ACC112 (cell line): ENCODE results near the gene PTPRE.

ENCODE experiments used
- H2AFZ ChIP-seq: fragments of 200-600 bp; sonication (generic); one replicate; pipeline ENCODE4 v1.6.0; 2017; ENCODE audit warnings: antibody characterized with exemption, low read length; ENCODE audit not compliant: unreplicated experiment
- H3K27ac ChIP-seq: fragments of 200-600 bp; sonication (generic); 2 replicates; pipeline ENCODE4 v1.5.1; 2014; ENCODE audit warnings: low read depth, mild to moderate bottlenecking, antibody characterized with exemption, low read length, moderate library complexity
- H3K27me3 ChIP-seq: fragments of 200-600 bp; sonication (generic); 2 replicates; pipeline ENCODE4 v1.6.1; 2014; ENCODE audit warnings: mild to moderate bottlenecking, antibody characterized with exemption, low read length, moderate library complexity, mixed read lengths; ENCODE audit not compliant: insufficient read depth
- H3K36me3 ChIP-seq: fragments of 200-600 bp; sonication (generic); 2 replicates; pipeline ENCODE4 v1.6.1; 2016; ENCODE audit warnings: mild to moderate bottlenecking, antibody characterized with exemption, low read length, moderate library complexity, mixed read lengths; ENCODE audit not compliant: insufficient read depth
- H3K4me1 ChIP-seq: fragments of 200-600 bp; sonication (generic); one replicate; pipeline ENCODE4 v1.6.1; 2016; ENCODE audit warnings: low read length, mixed read lengths; ENCODE audit not compliant: insufficient read depth, unreplicated experiment, control insufficient read depth
- H3K4me3 ChIP-seq: fragments of 200-600 bp; sonication (generic); 2 replicates; pipeline ENCODE4 v1.5.1; 2014; ENCODE audit warnings: mild to moderate bottlenecking, low read depth, low read length
- H3K79me2 ChIP-seq: fragments of 200-600 bp; sonication (generic); one replicate; pipeline ENCODE4 v1.6.0; 2016; ENCODE audit warnings: low read length; ENCODE audit not compliant: control insufficient read depth, unreplicated experiment, insufficient read depth

Gene PTPRE

DNA sequence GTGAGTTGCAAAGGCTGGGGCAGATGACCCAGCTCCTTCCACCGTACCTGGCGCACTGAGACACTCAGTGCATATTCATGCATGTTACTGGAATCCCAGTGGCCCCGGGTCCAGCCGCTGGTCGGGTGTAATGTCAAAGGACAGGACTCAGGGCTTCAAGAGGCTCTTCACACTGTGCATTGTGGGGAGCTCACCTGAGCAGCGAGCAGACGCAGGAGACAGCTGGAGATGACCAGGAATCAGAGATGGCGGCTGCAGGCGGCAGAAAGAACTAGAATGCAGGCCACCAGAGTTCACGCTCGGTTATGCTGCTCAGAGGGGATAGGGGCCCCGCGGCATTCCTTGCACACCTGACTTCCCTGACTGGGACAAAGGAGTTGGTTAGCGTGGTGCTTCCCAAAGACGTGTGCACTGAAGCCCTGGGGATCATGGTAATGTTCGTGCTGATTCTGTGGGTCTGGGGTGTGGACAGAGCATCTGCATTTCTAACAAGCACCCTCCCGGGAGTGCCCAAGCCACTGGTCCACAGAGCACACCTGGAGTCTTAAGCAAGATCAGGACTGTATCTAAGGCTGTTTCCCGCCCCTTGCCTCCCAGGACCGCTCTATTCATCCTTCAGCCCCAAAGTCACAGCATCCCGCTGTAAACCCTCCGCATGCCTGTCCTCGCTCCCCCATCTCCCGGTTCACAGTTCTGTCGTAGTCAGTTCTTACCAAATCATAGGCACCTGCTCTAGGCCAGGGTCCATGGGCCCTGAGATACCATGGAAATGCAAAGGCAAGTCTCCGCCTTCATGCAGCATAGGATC, 148.4 kb downstream of the PTPRE start:
- Histone ChIP-seq H3K27ac (no peak overlapping the region), H2AFZ (no peak overlapping the region), H3K36me3 (no peaks in the 10 kb centered on the region), H3K27me3 (no peaks in the 10 kb centered on the region), H3K79me2 (no peaks in the 10 kb centered on the region), H3K4me1 (peaks cover 4% of the 10 kb centered on the region), H3K4me3 (no peak overlapping the region)

DNA sequence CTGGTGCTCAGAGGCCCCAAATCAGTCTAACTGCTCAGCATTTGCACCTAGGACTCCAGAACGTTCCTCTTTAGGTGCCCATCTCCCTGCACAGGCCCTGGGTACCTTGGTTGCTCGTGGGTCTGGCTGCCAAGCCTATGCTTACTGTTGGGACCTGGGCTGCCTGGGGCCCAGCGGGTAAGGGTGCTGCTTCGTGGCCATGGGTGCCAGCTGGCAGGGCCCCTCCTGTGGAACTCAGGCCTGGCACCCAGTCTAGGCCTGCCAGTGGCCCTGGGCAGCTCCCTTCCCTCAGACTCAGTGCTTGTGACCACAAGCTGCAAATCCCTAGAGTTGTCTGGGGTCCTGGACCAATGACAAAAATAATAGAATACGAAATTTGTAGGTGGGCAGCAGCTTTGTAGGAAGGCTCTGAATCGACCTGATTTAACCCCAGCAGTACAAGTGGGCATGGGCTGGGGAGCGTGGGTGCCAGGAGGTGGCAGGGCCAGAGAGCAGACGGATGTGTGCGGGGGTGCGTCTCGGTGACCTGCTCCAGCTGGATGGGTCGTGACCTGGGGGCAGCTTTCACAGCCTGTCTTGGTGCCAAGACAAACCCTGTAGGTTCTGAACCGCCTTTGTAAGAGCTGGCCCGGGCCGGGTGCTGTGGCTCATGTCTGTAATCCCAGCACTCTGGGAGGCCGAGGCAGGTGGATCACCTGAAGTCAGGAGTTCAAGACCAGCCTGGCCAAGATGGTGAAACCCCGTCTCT, 149.6 kb downstream of the PTPRE start:
- no peak overlapping the region for H2AFZ ChIP-seq
- H3K79me2 ChIP-seq, result no peaks in the 10 kb centered on the region
- no peak overlapping the region for H3K4me3 ChIP-seq
- no peaks in the 10 kb centered on the region for H3K27me3 ChIP-seq
- no peak overlapping the region for H3K27ac ChIP-seq
- no peaks in the 10 kb centered on the region for H3K4me1 ChIP-seq
- H3K36me3 ChIP-seq, result no peaks in the 10 kb centered on the region

DNA sequence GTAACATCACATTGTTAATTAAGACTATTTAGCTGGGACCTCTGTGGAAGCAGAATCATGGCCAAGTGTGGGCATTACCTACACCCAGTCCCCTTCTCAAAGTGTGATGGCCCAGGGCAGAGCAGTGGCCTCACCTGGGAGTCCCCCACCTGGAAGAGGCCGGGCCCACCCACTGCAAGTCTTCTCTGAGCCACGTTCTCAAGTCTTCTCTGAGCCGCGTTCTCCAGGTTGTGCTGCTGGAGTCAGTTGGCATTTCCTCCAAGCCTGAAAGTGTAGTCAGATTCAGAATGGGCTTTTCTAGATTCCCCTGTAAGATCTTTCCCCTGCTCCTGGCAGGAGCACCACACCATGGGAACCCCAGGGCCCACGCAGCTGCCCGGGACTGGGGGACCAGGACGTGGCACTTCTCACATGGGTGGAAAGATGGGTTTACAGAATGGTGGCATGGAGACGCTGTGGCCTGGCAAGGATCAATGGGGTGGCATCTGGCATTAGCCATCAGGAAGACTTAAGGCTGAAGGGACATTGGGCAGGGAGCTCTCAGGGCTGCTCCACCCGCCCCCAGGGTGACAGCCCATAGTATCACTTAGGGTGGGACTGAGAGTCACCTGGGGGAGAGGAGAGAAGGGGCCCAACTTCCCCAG, 151.3 kb downstream of the PTPRE start:
- H3K4me3 ChIP-seq, result no peak overlapping the region
- H3K4me1 ChIP-seq, result no peaks in the 10 kb centered on the region
- H3K27ac ChIP-seq, result no peak overlapping the region
- no peaks in the 10 kb centered on the region for H3K36me3 ChIP-seq
- H3K79me2 ChIP-seq, result no peaks in the 10 kb centered on the region
- H2AFZ ChIP-seq, result no peak overlapping the region
- no peaks in the 10 kb centered on the region for H3K27me3 ChIP-seq

DNA sequence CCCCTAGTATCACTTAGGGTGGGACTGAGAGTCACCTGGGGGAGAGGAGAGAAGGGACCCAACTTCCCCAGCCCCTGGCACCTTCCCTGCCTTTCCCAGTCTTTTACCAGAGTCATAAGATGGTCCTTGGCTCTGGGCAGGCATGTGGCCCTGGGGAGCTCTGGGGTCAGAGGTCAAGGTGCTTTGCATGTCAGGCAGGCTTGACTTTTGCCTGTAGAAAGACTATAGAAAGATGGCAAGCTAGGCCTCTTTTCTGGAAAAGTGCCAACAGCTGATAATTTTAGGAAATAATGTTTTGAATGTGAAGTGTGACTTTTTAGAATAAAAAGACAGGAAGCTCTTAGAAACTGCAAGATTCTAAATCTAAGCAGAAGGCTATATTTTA, 151.8 kb downstream of the PTPRE start:
- Histone ChIP-seq H2AFZ (no peak overlapping the region), H3K4me3 (no peak overlapping the region), H3K27me3 (no peaks in the 10 kb centered on the region), H3K36me3 (no peaks in the 10 kb centered on the region), H3K4me1 (peaks cover 4% of the 10 kb centered on the region), H3K27ac (no peak overlapping the region), H3K79me2 (no peaks in the 10 kb centered on the region)

DNA sequence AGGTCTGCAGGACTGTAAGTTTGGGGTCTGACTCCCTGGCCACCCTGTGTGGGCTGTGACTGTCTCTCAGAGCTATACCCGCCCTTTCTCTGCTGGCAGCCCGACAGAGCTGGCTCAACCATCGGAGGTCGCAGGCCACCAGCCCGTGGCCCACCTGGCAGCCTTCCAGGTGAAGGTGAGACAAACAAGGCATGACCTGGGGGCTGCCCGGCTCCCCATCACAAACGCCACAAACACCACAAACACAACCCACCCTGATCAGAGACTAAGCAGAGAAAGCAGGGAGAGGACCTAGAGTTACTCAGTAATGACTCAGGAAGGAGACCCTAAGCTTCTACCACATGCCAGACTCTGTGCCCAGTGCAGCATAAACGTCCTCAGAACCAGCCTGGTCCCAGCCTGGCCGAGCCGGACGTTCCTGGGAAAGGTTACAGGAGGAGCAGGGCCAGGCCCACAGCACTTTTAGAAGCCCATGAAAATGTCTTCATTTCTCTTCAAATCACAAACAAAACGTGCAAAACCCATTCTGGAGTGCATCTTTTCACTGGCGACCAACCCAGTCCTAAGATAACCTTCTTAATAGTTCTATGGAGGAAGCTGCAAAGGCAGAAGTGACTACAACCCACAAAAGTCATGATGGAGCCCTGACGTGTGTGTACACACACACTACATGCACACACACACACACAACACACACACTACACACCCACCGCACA, 152.5 kb downstream of the PTPRE start:
- Histone ChIP-seq H3K36me3 (no peaks in the 10 kb centered on the region), H3K4me3 (no peak overlapping the region), H3K79me2 (no peaks in the 10 kb centered on the region), H2AFZ (no peak overlapping the region), H3K27me3 (no peaks in the 10 kb centered on the region), H3K27ac (no peak overlapping the region), H3K4me1 (peaks cover 11% of the 10 kb centered on the region)

DNA sequence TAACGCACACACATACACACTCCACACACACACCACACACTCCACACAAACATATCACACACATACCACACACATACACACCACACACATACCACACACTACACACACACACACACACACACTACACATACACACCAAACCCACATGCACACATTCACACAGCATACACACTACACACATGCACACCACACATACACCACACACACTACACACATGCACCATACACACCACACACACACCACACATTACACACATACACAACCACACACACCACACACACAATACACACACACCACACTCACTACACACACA, 153.0 kb downstream of the PTPRE start:
- H3K27ac ChIP-seq, result no peak overlapping the region

DNA sequence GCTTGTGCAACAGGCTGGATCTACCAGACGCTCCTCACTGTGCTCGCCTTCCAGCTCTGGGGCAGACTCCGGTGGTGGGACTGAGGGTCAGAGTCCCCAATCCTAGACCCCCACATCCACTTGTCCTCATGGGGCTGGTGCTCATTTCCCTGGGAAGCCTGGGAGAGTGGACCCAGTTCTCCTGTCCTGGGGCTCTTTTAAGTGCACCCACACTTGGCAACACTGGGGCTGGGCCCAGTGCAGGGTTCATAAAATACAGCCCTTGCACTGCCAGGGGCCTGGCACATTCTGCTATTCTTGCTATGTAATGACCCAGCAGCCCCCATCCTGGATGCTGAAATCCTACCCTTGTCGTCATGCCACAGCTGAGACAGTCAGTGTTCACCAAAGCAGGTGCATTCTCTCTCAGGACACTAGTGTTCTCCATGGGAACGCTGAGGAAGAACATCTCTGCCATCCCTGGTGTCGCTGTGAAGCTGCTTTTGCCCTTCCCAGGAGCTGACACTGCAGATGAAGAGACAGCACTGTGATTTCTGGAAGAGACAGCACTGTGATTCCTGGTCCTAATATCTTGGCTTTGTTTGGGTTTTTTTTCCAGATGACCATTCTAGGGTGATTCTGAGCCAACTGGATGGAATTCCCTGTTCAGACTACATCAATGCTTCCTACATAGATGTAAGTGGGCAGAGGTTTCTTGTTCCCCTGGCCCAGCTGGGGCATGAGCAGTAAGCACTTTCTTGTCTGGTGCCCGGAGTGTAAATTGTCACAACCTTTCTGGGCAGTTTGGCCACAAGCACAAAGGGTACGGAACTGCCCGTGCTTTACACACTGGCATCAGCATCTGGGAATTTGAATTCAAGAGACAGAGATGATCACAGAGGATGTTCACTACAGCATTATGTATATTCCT, 153.7 kb downstream of the PTPRE start:
- H3K27me3 ChIP-seq, result no peaks in the 10 kb centered on the region
- no peak overlapping the region for H3K27ac ChIP-seq
- H3K4me1 ChIP-seq, result peaks cover 21% of the 10 kb centered on the region
- H3K79me2 ChIP-seq, result no peaks in the 10 kb centered on the region
- H2AFZ ChIP-seq, result no peak overlapping the region
- no peak overlapping the region for H3K4me3 ChIP-seq
- no peaks in the 10 kb centered on the region for H3K36me3 ChIP-seq

More for the DNA sequence above, 153.0 kb downstream of the PTPRE start:
- H3K4me3 ChIP-seq, result no peak overlapping the region
- peaks cover 16% of the 10 kb centered on the region for H3K4me1 ChIP-seq
- H2AFZ ChIP-seq, result no peak overlapping the region
- H3K79me2 ChIP-seq, result no peaks in the 10 kb centered on the region
- H3K27me3 ChIP-seq, result no peaks in the 10 kb centered on the region
- no peaks in the 10 kb centered on the region for H3K36me3 ChIP-seq

DNA sequence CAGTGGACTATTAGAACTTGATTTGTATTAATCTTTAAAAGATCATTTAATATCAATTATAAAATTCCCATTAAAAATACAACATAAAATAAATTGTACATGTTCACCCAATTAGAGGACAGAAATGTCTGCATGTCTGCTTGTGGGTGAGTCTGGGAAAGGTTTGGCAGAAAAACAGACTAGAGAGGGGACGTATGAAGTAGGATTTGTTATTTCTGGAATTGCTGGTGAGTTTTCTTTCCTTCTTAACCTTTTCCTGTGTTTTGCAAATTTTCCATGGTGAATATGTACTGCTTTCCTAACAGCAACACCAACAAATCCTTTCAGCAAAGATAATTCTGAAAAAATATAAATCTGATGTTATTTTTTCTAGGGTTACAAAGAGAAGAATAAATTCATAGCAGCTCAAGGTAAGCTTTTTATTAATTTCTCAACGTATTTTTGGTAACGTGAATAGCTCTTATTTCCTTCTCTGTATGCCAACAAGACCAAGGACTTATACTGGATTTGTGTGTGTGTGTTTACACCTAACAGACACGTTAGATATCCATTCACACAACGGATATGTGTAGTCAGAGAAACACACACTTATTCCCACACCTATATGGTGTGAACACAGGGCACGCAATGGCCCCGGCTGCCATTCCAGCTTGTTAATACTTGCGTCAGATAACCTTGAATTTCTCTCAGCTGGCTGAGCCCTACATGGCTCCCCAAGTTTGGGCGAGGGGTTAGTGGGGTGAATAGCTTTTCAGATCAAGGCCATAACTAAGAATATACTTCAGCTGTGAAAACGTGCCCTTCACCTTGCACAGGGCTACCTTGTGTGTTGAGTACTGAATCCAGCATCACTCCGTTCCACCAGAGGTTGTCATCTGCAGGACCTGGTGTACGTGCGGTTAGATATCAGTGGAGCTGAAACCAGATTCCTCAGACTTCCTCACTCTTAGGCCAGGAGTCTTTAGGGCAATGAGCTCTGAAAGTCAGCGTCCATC, 154.7 kb downstream of the PTPRE start:
- Histone ChIP-seq H3K27ac (no peak overlapping the region), H3K4me3 (no peak overlapping the region), H2AFZ (no peak overlapping the region), H3K4me1 (peaks cover 21% of the 10 kb centered on the region), H3K79me2 (no peaks in the 10 kb centered on the region), H3K27me3 (no peaks in the 10 kb centered on the region), H3K36me3 (no peaks in the 10 kb centered on the region)

DNA sequence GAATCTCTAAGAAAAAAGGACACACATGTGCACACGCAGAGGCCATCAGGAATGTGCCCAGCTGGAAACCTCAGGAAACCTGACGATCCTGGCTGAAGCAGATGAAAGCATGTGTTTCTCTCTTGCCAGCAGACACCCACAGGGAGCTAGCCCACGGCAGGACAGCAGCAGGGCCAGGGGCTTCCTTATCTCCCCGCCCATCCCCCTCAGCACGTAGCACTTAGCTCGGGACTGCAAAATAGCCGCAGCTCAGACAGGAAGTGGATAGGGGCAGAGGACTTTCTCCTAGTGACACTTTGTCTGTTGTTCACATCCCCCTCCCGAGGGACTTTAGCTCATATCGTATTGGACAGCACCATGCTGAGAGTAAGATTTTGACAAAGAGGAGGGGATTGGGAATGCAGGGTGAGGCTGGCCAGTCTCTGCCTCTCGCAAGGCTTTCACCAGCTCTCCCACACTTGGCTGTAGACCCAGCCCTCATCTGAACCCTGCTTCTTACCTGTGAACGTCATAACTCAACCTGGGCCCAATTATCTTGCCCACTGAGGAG, 155.5 kb downstream of the PTPRE start:
- H3K4me1 ChIP-seq, result peaks cover 21% of the 10 kb centered on the region

More for the DNA sequence above, 155.5 kb downstream of the PTPRE start:
- H3K4me3 ChIP-seq, result no peak overlapping the region
- no peak overlapping the region for H2AFZ ChIP-seq
- no peak overlapping the region for H3K27ac ChIP-seq
- H3K27me3 ChIP-seq, result no peaks in the 10 kb centered on the region
- no peaks in the 10 kb centered on the region for H3K79me2 ChIP-seq
- no peaks in the 10 kb centered on the region for H3K36me3 ChIP-seq
